Measurements from ENCODE around the gene GAB2.
"Not testable (repeated sequence)": the region's sequence is repeated elsewhere in the genome, so short reads cannot be mapped to it uniquely, and the experiment has no call there.

Gene GAB2

DNA sequence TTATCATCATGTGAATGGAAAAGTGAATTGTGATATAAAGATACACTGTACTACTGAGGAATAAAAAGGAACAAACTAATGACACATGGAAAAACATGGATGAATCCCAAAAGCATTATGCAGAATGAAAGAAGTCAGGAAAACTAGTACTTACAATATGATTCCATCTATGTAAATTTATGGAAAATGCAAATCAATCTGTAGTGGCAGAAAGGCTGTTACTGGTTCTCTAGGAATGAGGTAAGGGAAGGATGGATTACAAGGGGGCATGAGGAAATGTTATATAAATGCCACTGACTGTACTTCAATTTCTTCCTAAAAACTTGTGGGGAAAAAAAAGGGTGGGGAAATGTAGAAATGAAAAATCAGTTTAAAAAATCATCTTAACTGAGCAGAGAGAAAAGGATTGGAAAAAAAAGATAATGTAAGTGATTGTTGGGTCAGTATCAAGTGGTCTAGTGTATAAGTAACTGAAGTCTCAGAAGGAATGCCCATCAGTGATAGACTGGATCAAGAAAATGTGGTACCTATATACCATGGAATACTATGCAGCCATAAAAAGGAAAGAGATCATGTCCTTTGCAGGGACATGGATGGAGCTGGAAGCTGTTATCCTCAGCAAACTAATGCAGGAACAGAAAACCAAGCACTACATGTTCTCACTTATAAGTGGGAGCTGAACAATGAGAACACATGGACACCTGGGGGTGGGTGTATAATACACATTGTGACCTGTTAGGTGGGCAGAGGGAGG, 180.2 kb downstream of the GAB2 start:
- Histone ChIP-seq H3K9me3 (ENCODE audit: control insufficient read depth, insufficient read depth, low read length) (no peaks in the 10 kb centered on the region), H3K27ac (ENCODE audit: low read length) (no peak overlapping the region), H3K36me3 (ENCODE audit: control insufficient read depth, insufficient read depth, low read length) (no peaks in the 10 kb centered on the region), H3K4me3 (ENCODE audit: low read length) (no peak overlapping the region), H3K27me3 (ENCODE audit: control insufficient read depth, insufficient read depth, low read length) (no peaks in the 10 kb centered on the region), H3K4me1 (ENCODE audit: control insufficient read depth, insufficient read depth, low read length) (no peaks in the 10 kb centered on the region)
- DNase-seq (ENCODE audit: low read depth, low spot score) = no peak

DNA sequence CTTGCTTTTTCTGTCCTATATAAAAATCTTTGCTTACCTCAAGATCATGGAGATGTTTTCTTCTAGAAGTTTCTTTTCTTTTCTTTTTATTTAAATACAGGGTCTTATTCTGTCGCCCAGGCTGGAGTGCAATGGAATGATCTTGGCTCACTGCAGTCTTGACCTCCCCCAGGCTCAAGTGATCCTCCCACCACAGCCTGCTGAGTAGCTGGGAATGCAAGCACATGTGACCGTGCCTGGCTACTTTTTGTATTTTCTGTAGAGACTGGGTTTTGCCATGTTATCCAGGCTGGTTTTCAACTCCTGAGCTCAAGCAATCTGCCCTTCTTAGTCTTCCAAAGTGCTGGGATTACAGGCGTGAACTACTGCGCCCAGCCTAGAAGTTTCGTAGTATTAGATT, 183.6 kb downstream of the GAB2 start:
- no peaks in the 10 kb centered on the region for H3K9me3 ChIP-seq (ENCODE audit: control insufficient read depth, insufficient read depth, low read length)
- no peaks in the 10 kb centered on the region for H3K27me3 ChIP-seq (ENCODE audit: control insufficient read depth, insufficient read depth, low read length)
- no peak overlapping the region for H3K27ac ChIP-seq (ENCODE audit: low read length)
- no peaks in the 10 kb centered on the region for H3K4me1 ChIP-seq (ENCODE audit: control insufficient read depth, insufficient read depth, low read length)
- no peaks in the 10 kb centered on the region for H3K36me3 ChIP-seq (ENCODE audit: control insufficient read depth, insufficient read depth, low read length)
- no peak for DNase-seq (ENCODE audit: low read depth, low spot score)
- no CpG with 5 or more reads among the region's 5 CpGs for WGBS (ENCODE audit: insufficient coverage, insufficient read length)
- no peak overlapping the region for H3K4me3 ChIP-seq (ENCODE audit: low read length)

DNA sequence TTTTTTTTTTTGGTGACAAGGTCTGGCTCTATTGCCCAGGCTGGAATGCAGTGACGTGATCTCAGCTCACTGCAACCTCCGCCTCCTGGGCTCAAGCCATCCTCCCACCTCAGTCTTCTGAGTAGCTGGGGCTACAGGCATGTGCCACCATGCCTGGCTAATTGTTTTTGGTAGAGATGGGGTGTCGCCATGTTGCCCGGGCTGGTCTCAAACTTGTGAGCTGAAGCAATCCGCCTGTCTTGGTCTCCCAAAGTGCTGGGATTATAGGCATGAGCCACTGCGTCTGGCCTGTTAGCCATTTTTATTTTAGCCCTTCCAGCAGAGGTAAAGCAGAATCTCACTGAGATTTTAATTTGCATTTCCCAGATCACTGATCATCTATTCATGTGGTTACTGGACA, 184.6 kb downstream of the GAB2 start:
- no CpG with 5 or more reads among the region's 6 CpGs for WGBS (ENCODE audit: insufficient coverage, insufficient read length)
- H3K27ac ChIP-seq (ENCODE audit: low read length); H3K36me3 ChIP-seq (ENCODE audit: control insufficient read depth, insufficient read depth, low read length); H3K4me1 ChIP-seq (ENCODE audit: control insufficient read depth, insufficient read depth, low read length); DNase-seq (ENCODE audit: low read depth, low spot score); H3K4me3 ChIP-seq (ENCODE audit: low read length); H3K9me3 ChIP-seq (ENCODE audit: control insufficient read depth, insufficient read depth, low read length); H3K27me3 ChIP-seq (ENCODE audit: control insufficient read depth, insufficient read depth, low read length): not testable (repeated sequence)

DNA sequence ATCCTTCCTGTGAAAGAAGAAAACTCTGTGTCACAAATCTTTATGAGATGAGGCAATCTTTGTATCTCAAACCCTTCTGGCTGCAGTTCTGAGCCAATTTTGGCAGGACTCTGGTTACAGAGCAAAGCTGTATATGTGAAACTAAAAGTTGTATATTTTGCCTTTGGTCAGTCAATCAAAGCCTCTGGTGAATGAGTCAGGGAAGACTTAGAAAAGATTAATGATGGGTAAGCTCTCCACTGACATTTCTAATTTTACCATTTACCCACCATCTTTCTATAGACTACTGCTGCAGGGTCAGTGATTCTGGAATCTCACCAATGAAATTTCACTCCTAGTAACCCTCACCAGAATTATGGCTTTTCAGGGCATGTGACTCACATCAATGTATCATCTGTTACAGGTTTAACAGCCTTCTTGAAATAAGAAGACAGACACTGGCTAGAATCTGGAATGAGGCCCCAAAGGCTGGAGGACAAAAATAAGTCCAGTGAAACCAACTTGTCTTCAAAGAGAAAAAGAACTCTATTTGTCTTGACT, 185.6 kb downstream of the GAB2 start:
- no peak for DNase-seq (ENCODE audit: low read depth, low spot score)
- Histone ChIP-seq H3K9me3 (ENCODE audit: control insufficient read depth, insufficient read depth, low read length) (no peaks in the 10 kb centered on the region), H3K27ac (ENCODE audit: low read length) (no peak overlapping the region), H3K4me1 (ENCODE audit: control insufficient read depth, insufficient read depth, low read length) (no peaks in the 10 kb centered on the region), H3K4me3 (ENCODE audit: low read length) (no peak overlapping the region), H3K27me3 (ENCODE audit: control insufficient read depth, insufficient read depth, low read length) (no peaks in the 10 kb centered on the region), H3K36me3 (ENCODE audit: control insufficient read depth, insufficient read depth, low read length) (no peaks in the 10 kb centered on the region)

DNA sequence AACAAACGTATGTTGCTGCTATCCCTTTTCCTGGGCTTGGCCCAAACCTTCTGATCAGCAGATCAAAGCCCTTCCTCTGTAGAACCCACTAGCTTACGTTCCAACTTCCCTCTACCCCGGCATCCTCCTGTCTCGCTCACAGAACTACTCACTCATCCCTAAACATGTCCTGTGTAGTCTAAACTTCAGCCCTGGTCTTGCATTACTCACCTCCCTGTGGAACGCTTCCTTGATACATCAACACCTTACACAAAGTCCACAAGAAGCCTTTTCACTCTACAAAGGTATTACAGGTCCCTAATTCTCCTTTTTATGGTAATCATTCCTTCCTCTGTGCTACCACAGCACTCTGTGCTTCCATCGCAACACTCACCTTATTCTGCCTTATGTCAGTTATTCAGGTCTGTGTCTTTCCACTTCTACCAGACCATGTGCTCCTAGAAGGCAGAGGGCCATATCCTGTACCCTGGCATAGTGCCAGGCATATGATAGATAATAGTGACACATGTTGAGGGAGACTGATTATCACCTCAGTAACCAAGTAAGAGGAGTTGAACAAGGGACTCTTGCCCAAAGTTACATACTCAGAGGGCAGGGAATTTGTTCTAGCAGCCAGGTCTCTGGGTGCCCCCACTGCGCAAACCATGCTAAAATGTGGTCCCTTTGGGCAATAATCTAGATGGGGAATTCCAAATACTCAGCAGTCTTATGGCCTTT, 187.3 kb downstream of the GAB2 start:
- H3K27me3 ChIP-seq (ENCODE audit: control insufficient read depth, insufficient read depth, low read length) = no peaks in the 10 kb centered on the region
- H3K36me3 ChIP-seq (ENCODE audit: control insufficient read depth, insufficient read depth, low read length) = no peaks in the 10 kb centered on the region
- DNase-seq (ENCODE audit: low read depth, low spot score) = no peak
- no CpG with 5 or more reads among the region's 7 CpGs for WGBS (ENCODE audit: insufficient coverage, insufficient read length)
- H3K4me1 ChIP-seq (ENCODE audit: control insufficient read depth, insufficient read depth, low read length) = no peaks in the 10 kb centered on the region
- no peak overlapping the region for H3K4me3 ChIP-seq (ENCODE audit: low read length)
- no peaks in the 10 kb centered on the region for H3K9me3 ChIP-seq (ENCODE audit: control insufficient read depth, insufficient read depth, low read length)
- no peak overlapping the region for H3K27ac ChIP-seq (ENCODE audit: low read length)

DNA sequence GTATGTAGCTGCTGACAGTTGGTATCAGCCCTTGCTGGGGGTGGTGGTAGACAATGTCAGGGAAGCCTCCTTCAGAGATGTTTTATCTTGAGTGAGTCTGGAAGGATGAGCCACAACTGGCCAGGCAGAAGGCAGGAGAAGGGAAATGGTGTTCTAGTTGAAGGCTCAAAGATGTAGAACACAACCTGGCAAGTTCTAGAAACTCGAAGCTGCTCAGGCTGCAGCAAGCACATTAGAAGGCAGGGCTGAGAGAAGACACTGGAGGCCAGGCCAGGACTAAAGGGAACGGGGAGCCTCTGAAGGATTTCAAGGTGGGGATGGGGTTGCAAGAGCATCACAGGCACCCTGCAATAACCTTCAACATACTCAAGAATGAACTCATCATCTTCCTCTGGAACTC, 188.5 kb downstream of the GAB2 start:
- no peaks in the 10 kb centered on the region for H3K9me3 ChIP-seq (ENCODE audit: control insufficient read depth, insufficient read depth, low read length)
- H3K27ac ChIP-seq (ENCODE audit: low read length) = no peak overlapping the region
- no peaks in the 10 kb centered on the region for H3K27me3 ChIP-seq (ENCODE audit: control insufficient read depth, insufficient read depth, low read length)
- H3K36me3 ChIP-seq (ENCODE audit: control insufficient read depth, insufficient read depth, low read length) = no peaks in the 10 kb centered on the region
- WGBS (ENCODE audit: insufficient coverage, insufficient read length) = no CpG with 5 or more reads among the region's 2 CpGs
- H3K4me1 ChIP-seq (ENCODE audit: control insufficient read depth, insufficient read depth, low read length) = no peaks in the 10 kb centered on the region
- DNase-seq (ENCODE audit: low read depth, low spot score) = no peak
- no peak overlapping the region for H3K4me3 ChIP-seq (ENCODE audit: low read length)

DNA sequence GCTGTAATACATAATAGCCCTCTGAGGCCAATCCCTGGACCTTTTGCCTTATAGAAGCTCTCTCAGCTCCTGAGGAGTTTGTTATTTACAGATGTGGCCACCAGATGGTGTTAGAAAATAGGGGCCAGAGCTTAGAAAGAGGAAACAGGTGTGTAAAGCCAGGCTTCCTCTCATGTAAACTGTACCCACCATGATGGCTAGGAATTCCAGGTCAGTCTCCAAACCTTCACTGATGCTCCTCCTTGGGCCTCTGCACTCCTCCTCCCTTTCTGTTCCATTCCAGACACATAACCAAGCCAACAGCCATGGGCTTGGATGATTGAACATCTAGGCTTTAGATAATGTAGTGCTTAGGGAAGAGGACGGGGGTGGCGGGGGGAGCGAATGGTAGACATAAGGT, 189.2 kb downstream of the GAB2 start:
- H3K4me3 ChIP-seq (ENCODE audit: low read length) = no peak overlapping the region
- no peaks in the 10 kb centered on the region for H3K36me3 ChIP-seq (ENCODE audit: control insufficient read depth, insufficient read depth, low read length)
- no peak overlapping the region for H3K27ac ChIP-seq (ENCODE audit: low read length)
- no peaks in the 10 kb centered on the region for H3K27me3 ChIP-seq (ENCODE audit: control insufficient read depth, insufficient read depth, low read length)
- peak; percentile 22 for DNase-seq (ENCODE audit: low read depth, low spot score)
- H3K9me3 ChIP-seq (ENCODE audit: control insufficient read depth, insufficient read depth, low read length) = no peaks in the 10 kb centered on the region
- H3K4me1 ChIP-seq (ENCODE audit: control insufficient read depth, insufficient read depth, low read length) = no peaks in the 10 kb centered on the region
- no CpG with 5 or more reads among the region's 3 CpGs for WGBS (ENCODE audit: insufficient coverage, insufficient read length)

DNA sequence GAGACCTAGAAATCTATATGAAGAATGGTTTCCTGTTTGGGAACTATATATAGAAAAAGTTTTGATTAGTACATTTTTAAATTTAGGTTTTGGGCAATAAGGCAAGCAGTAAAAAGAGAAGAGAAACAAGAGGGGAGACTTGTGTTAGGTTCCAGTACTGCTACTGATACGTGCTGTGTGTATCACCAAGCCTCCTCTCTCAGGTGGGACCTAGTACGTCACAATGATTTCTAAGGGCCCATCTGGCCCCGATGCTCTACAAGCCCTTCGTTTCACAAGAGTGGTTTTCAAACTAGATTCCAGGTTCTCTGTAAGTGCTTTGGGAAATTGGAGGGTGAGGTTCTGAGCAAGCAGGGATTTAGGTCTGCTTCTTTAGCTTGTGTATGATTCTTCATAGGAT, 189.7 kb downstream of the GAB2 start:
- H3K9me3 ChIP-seq (ENCODE audit: control insufficient read depth, insufficient read depth, low read length) = no peaks in the 10 kb centered on the region
- no peaks in the 10 kb centered on the region for H3K4me1 ChIP-seq (ENCODE audit: control insufficient read depth, insufficient read depth, low read length)
- no peaks in the 10 kb centered on the region for H3K36me3 ChIP-seq (ENCODE audit: control insufficient read depth, insufficient read depth, low read length)
- H3K27ac ChIP-seq (ENCODE audit: low read length) = no peak overlapping the region
- no peaks in the 10 kb centered on the region for H3K27me3 ChIP-seq (ENCODE audit: control insufficient read depth, insufficient read depth, low read length)
- no peak for DNase-seq (ENCODE audit: low read depth, low spot score)
- no CpG with 5 or more reads among the region's 4 CpGs for WGBS (ENCODE audit: insufficient coverage, insufficient read length)
- H3K4me3 ChIP-seq (ENCODE audit: low read length) = no peak overlapping the region

DNA sequence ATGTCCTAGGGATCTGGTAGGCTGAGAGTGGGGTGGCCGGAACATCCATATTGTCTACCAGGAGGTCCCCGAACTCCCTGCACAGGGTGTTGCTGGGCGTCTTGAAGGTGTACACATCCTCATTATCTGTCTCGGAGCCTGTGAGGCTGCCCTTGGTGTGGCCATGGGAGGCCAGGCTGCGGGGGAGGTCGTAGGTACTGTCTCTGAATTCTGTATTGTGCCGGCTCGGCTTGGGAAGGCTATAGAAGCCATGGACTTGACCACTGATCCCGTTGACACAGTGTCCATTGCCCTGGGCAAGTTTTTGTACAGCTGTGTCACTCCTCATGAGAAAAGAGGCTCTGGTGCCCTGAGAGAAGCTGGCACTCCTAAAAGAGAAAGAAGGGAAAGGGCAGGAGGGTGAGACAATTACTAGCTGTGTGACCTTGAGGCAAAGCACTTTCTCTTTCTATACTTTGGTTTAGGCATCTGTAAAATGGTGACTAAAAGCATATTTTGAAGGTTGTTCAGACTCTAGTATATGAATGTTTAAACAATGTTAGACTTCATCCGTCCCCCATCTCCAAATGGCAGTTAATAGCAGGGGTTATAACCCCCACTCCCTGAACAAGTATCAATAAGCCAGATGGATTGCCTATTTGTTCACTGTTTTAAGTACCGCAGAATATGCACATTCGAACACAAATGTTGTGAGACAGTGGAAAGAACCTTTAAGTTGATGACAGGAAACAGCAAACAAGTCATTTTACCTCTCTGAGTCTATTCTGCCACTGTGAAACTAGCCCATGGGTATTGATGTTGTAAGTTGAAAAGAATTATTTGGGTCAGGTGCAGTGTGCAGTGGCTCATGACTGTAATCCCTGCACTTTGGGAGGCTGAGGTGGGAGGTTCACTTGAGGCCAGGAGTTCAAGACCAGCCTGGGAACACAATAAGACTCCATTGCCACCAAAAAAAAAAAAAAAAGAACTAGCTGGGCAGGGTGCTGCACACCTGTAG, 190.6 kb downstream of the GAB2 start:
- Histone ChIP-seq H3K27ac (ENCODE audit: low read length) (no peak overlapping the region), H3K36me3 (ENCODE audit: control insufficient read depth, insufficient read depth, low read length) (no peaks in the 10 kb centered on the region), H3K9me3 (ENCODE audit: control insufficient read depth, insufficient read depth, low read length) (no peaks in the 10 kb centered on the region), H3K27me3 (ENCODE audit: control insufficient read depth, insufficient read depth, low read length) (no peaks in the 10 kb centered on the region), H3K4me3 (ENCODE audit: low read length) (no peak overlapping the region), H3K4me1 (ENCODE audit: control insufficient read depth, insufficient read depth, low read length) (no peaks in the 10 kb centered on the region)
- no CpG with 5 or more reads among the region's 12 CpGs for WGBS (ENCODE audit: insufficient coverage, insufficient read length)
- DNase-seq (ENCODE audit: low read depth, low spot score) = no peak

DNA sequence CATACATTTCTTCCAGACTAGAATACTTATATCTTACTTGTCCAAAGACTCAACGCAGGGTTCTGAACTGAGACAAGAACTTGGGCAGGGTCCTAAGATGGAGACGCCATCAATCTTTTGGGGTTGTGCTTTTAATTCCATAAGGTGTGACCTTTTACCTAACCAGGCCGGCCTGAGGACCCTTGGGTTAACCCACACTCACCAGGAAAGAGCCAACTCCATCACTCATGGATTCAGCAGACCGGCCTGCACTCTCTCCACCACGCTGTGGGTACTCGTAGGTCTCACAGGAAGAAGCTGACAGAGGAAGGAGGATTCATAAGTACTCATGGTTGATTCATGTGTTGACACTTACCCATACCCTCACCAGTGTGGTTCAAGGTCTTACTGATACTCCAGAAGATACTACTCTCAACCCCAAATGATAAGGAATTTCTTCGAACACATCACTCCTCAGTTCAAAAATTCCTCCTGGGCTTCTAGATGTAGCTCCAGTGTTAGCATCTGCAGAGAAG, 192.7 kb downstream of the GAB2 start:
- WGBS (ENCODE audit: insufficient coverage, insufficient read length) = no CpG with 5 or more reads among the region's 7 CpGs
- no peaks in the 10 kb centered on the region for H3K36me3 ChIP-seq (ENCODE audit: control insufficient read depth, insufficient read depth, low read length)

More for the DNA sequence above, 192.7 kb downstream of the GAB2 start:
- H3K4me1 ChIP-seq (ENCODE audit: control insufficient read depth, insufficient read depth, low read length) = no peaks in the 10 kb centered on the region
- H3K27me3 ChIP-seq (ENCODE audit: control insufficient read depth, insufficient read depth, low read length) = no peaks in the 10 kb centered on the region
- no peak overlapping the region for H3K27ac ChIP-seq (ENCODE audit: low read length)
- H3K9me3 ChIP-seq (ENCODE audit: control insufficient read depth, insufficient read depth, low read length) = no peaks in the 10 kb centered on the region
- DNase-seq (ENCODE audit: low read depth, low spot score) = no peak
- H3K4me3 ChIP-seq (ENCODE audit: low read length) = no peak overlapping the region

All from iPS DF 6.9 (cell line).